ENCODE data around the gene CLIC4.

DNA sequence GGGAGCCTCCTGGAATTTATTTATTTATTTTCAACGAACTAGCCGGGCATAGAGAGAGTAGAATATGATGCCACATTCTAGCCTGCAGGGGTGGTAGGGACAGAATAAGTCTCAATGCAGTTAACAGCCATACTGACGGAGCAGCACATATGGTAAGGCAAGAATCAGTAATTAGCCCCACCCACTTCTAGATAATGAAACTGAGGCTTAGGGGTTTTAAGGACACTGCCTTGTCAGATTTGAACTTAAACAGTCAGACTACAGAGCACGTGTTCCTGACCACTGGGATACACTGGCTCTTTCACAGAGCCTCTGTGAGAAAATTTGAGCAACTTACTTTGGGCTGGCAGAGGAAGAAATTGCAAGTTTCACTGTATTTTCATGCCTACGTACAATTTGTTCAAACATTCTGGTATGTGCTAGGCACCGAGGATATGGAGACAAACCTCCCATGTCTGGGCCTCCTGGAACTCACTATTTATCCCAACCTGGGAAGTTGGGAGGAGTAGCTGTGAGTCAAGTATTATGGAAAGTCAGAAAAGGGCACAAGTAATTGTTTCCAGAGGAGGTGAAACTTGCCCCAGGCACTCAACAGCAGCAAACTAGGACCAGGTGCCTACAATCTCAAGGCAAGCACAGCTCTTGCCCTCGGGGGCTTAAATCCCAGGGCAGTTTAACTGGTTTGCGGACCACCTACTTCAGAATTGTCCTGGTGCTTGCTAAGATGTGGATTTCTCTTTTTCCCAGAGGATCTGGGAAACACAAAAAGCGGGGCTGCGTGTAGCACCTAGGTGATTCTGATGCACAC lies 1.6 kb upstream of the CLIC4 start:
- peak; percentile 67 to 78; a peak in 2 of 4 replicates for TF ChIP-seq BHLHE40 (IDR thresholded peaks at IDR 0.05; ENCODE audit: borderline replicate concordance in 1 of 2, low read depth in 2 of 2, low read length in 1 of 2)
- no peak for TF ChIP-seq POLR2AphosphoS2 (IDR thresholded peaks at IDR 0.05; ENCODE audit: low read depth, low read length)
- TF ChIP-seq HDAC2 (IDR thresholded peaks at IDR 0.05): no peak
